Chondrocyte (in vitro differentiated cells): ENCODE measurements around the gene BIK. TPM values are rescaled to one million over a fixed set of nuclear protein-coding genes. Genes with fewer than 3 reads are reported as not detected.

ENCODE experiments used
- DNase-seq: peaks from one replicate; pipeline ENCODE4 v3.0.0; 2021; ENCODE audit warnings: mixed read lengths, low spot score
- H3K27ac Mint-ChIP-seq: one replicate; pipeline ENCODE4 v1.8.0; 2021; ENCODE audit warnings: mild to moderate bottlenecking, moderate library complexity, mixed read lengths; ENCODE audit not compliant: unreplicated experiment
- H3K27me3 Mint-ChIP-seq: 2 replicates; pipeline ENCODE4 v1.8.0; 2021; ENCODE audit warnings: low read depth, mixed read lengths
- H3K36me3 Mint-ChIP-seq: 2 replicates; pipeline ENCODE4 v1.8.0; 2021; ENCODE audit warnings: low read depth, mixed read lengths
- H3K4me1 Mint-ChIP-seq: 2 replicates; pipeline ENCODE4 v1.8.0; 2021; ENCODE audit warnings: low read depth, mild to moderate bottlenecking, mixed read lengths
- H3K4me3 Mint-ChIP-seq: one replicate; pipeline ENCODE4 v1.8.0; 2021; ENCODE audit warnings: mild to moderate bottlenecking, moderate library complexity, mixed read lengths; ENCODE audit not compliant: unreplicated experiment
- H3K9me3 Mint-ChIP-seq: 2 replicates; pipeline ENCODE4 v1.8.0; 2021; ENCODE audit warnings: low read depth, mixed read lengths
- total RNA-seq: library from RNA; stranded (reverse); gene quantifications from 3 replicates; pipeline ENCODE4 v1.2.1, GENCODE V29; 2021
- TF ChIP-seq, protein P1 (sequence below): fragments of 200-600 bp; sonication (generic); IDR thresholded peaks from 2 replicates; pipeline ENCODE4 v1.5.0; 2021; ENCODE audit warnings: antibody characterized with exemption, mild to moderate bottlenecking, moderate library complexity

Gene BIK
- total RNA-seq, 1 donor from 2014 or later, result not detected

DNA sequence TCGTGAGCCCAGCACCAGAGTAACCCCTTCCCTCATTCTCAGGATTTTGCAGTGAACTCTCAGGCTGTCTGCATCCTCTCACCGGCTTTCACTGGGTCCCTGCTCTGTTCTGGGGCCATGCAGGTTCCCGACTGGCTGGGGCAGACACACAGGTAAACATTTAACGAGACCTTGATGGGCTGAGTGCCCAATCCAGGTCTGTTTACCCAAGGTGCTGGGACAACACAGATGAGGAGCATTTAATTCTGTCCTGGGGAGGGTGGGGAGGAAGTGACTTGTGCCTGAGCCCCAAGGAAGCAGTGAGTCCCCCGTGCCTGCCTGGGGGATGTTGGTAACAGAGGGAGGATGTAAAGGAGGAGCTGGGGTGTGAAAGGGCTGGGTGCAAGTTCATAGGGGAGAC is 4.4 kb downstream of the BIK start:
- peaks cover 28% of the 10 kb centered on the region for H3K27me3 Mint-ChIP-seq
- TF ChIP-seq, protein P1, sequence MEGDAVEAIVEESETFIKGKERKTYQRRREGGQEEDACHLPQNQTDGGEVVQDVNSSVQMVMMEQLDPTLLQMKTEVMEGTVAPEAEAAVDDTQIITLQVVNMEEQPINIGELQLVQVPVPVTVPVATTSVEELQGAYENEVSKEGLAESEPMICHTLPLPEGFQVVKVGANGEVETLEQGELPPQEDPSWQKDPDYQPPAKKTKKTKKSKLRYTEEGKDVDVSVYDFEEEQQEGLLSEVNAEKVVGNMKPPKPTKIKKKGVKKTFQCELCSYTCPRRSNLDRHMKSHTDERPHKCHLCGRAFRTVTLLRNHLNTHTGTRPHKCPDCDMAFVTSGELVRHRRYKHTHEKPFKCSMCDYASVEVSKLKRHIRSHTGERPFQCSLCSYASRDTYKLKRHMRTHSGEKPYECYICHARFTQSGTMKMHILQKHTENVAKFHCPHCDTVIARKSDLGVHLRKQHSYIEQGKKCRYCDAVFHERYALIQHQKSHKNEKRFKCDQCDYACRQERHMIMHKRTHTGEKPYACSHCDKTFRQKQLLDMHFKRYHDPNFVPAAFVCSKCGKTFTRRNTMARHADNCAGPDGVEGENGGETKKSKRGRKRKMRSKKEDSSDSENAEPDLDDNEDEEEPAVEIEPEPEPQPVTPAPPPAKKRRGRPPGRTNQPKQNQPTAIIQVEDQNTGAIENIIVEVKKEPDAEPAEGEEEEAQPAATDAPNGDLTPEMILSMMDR, result no peak
- H3K4me1 Mint-ChIP-seq, result peaks cover 13% of the 10 kb centered on the region
- no peak for DNase-seq
- no peaks in the 10 kb centered on the region for H3K9me3 Mint-ChIP-seq
- no peak overlapping the region for H3K4me3 Mint-ChIP-seq
- H3K27ac Mint-ChIP-seq, result no peak overlapping the region
- peaks cover 2% of the 10 kb centered on the region for H3K36me3 Mint-ChIP-seq

DNA sequence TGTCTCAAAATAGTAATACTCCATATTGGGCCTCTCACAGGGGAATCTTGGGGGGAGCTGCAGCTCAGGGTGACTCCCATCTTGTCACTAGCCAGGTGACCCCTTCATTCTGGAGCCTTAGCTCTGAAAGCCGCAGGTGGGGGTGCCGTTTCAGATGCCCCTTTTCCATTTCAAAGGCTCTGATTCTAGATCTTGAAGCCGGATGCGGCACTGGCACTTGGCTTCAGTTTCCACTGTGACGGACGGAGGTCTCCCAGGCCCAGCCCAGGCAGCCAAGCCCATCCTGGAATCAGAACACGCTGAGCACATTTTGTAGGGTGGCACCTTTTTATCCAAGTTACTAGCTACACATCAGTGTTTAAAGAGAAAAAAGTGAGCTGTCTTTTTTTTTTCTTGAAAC is 6.4 kb downstream of the BIK start:
- no peak for DNase-seq
- Mint-ChIP-seq H3K36me3 (peaks cover 2% of the 10 kb centered on the region), H3K4me3 (no peak overlapping the region), H3K27ac (no peak overlapping the region), H3K9me3 (no peaks in the 10 kb centered on the region), H3K4me1 (peaks cover 6% of the 10 kb centered on the region), H3K27me3 (peaks cover 20% of the 10 kb centered on the region)
- TF ChIP-seq, protein P1, result no peak

- Mint-ChIP-seq H3K36me3 (peaks cover under 1% of the 10 kb centered on the region), H3K4me3 (no peak overlapping the region), H3K4me1 (peaks cover 6% of the 10 kb centered on the region), H3K27ac (no peak overlapping the region), H3K27me3 (peaks cover 13% of the 10 kb centered on the region), H3K9me3 (no peaks in the 10 kb centered on the region)
- no peak for DNase-seq
- TF ChIP-seq, protein P1, result no peak
Observed at GRCh38 chr22:43118024-43118849, 7.7 kb downstream of the BIK start.

DNA sequence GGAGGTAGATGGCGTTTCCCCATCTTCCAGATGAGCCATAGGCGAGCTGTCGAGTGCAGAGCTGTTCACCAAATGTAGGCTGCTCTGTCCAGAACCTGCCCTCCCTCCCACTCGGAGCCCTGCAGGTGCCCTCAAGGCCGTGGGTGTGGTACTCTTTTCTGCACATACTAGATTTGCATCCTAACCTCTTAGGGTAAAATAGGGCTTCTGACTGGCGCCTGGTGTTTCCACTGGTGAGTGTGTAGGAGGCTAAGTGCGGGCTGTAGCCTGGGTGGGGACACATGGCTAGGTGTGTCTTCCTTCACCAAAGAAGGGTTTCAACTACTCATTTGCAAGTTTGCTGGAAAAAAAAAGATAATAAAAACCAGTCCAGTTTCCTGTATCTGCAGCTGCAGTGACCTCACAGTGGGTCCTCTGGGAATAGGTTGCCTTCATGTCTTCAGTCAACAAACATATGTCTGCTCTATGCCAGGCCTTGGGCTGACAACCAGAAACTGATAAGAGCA is 8.5 kb downstream of the BIK start:
- Mint-ChIP-seq H3K27me3 (peaks cover 5% of the 10 kb centered on the region), H3K27ac (no peak overlapping the region), H3K9me3 (no peaks in the 10 kb centered on the region), H3K4me3 (no peak overlapping the region), H3K36me3 (no peaks in the 10 kb centered on the region), H3K4me1 (peaks cover 6% of the 10 kb centered on the region)
- no peak for DNase-seq
- TF ChIP-seq, protein P1, result no peak

GRCh38 chr22:43126501-43127165 is 16.1 kb downstream of the BIK start:
- Mint-ChIP-seq H3K4me3 (no peak overlapping the region), H3K36me3 (no peaks in the 10 kb centered on the region), H3K27me3 (no peaks in the 10 kb centered on the region), H3K27ac (peak overlapping the region; percentile 51), H3K9me3 (no peaks in the 10 kb centered on the region), H3K4me1 (peaks cover 7% of the 10 kb centered on the region)
- no peak for DNase-seq
- TF ChIP-seq, protein P1, result no peak
